Adipose tissue (tissue), 3 donors: ENCODE measurements around the gene LRRTM3. TPM values are rescaled to one million over a fixed set of nuclear protein-coding genes. Genes with fewer than 3 reads are reported as not detected.

ENCODE experiments used
- H3K27ac ChIP-seq: one replicate; pipeline ENCODE4 v1.5.1; 2013; ENCODE audit warnings: low read depth, low read length
- WGBS, 3 donors: extraction: QIAGEN DNeasy Blood & Tissue Kit; methylation state at CpG; one replicate each; pipeline ENCODE4 v1.1.7; 2013; 5-methylcytosine and 5-hydroxymethylcytosine counted together
- polyA plus RNA-seq, 3 donors: library from polyadenylated mRNA; stranded (reverse); fragments of 200-250 nt; gene quantifications; one replicate each; pipeline ENCODE4 v1.2.3, GENCODE V29; 2013
- donor health status: healthy with polysubstance abuse.
- donor health status: Bipolar disorder and iron deficiency.
- donor health status: healthy.

The LRRTM3 gene
- polyA plus RNA-seq, 3 donors: 0.38 TPM; not detected in 2

GRCh38 chr10:67086327-67087134 is 160.7 kb downstream of the LRRTM3 start:
- H3K27ac ChIP-seq: no peak overlapping the region
- WGBS, 3 donors: 39 to 49% (median 45%) methylated on average over 2 of the region's 2 CpGs

- no peak overlapping the region for H3K27ac ChIP-seq
Observed at GRCh38 chr10:67087135-67087425, 161.2 kb downstream of the LRRTM3 start.

- H3K27ac ChIP-seq: no peak overlapping the region
- WGBS, 3 donors: 58 to 72% (median 71%) methylated on average over 1 of the region's 1 CpG
Observed at GRCh38 chr10:67088036-67088435, 162.2 kb downstream of the LRRTM3 start.

GRCh38 chr10:67095531-67095930 is 169.7 kb downstream of the LRRTM3 start:
- no peak overlapping the region for H3K27ac ChIP-seq
- WGBS, 3 donors: 38 to 58% (median 49%) methylated on average over 2 of the region's 2 CpGs

GRCh38 chr10:67098461-67098860 is 172.6 kb downstream of the LRRTM3 start:
- WGBS, 3 donors: 59 to 72% (median 60%) methylated on average over 2 of the region's 2 CpGs
- H3K27ac ChIP-seq: no peak overlapping the region

- WGBS, 3 donors: 59 to 83% (median 65%) methylated on average over 3 of the region's 3 CpGs
Observed at GRCh38 chr10:67100951-67101350, 175.1 kb downstream of the LRRTM3 start.

GRCh38 chr10:67107670-67108069 is 181.8 kb downstream of the LRRTM3 start:
- no peak overlapping the region for H3K27ac ChIP-seq
- 76 to 84% (median 78%) methylated on average over 3 of the region's 3 CpGs for WGBS, 3 donors

More at GRCh38 chr10:67100951-67101350, 175.1 kb downstream of the LRRTM3 start:
- no peak overlapping the region for H3K27ac ChIP-seq

- no peak overlapping the region for H3K27ac ChIP-seq
Observed at GRCh38 chr10:67110286-67110685, 184.4 kb downstream of the LRRTM3 start.

GRCh38 chr10:67112765-67113164 is 186.9 kb downstream of the LRRTM3 start:
- 89 to 95% (median 93%) methylated on average over 1 of the region's 1 CpG for WGBS, 3 donors
- H3K27ac ChIP-seq: no peak overlapping the region

- H3K27ac ChIP-seq: no peak overlapping the region
- 36 to 88% (median 75%) methylated on average over 2 of the region's 2 CpGs for WGBS, 3 donors
Observed at GRCh38 chr10:67114945-67115344, 189.1 kb downstream of the LRRTM3 start.

GRCh38 chr10:67115972-67116371 is 190.1 kb downstream of the LRRTM3 start:
- WGBS, 3 donors: 23 to 59% (median 24%) methylated on average over 1 of the region's 1 CpG

GRCh38 chr10:67119651-67120050 is 193.8 kb downstream of the LRRTM3 start:
- H3K27ac ChIP-seq: no peak overlapping the region
- 28 to 36% (median 34%) methylated on average over 1 of the region's 1 CpG for WGBS, 3 donors

More at GRCh38 chr10:67115972-67116371, 190.1 kb downstream of the LRRTM3 start:
- no peak overlapping the region for H3K27ac ChIP-seq

- no peak overlapping the region for H3K27ac ChIP-seq
- 63 to 82% (median 76%) methylated on average over 2 of the region's 2 CpGs for WGBS, 3 donors
Observed at GRCh38 chr10:67127441-67127840, 201.6 kb downstream of the LRRTM3 start.

GRCh38 chr10:67140641-67141040 is 214.8 kb downstream of the LRRTM3 start:
- no peak overlapping the region for H3K27ac ChIP-seq
- 39 to 58% (median 54%) methylated on average over 2 of the region's 2 CpGs for WGBS, 3 donors

GRCh38 chr10:67141300-67141699 is 215.5 kb downstream of the LRRTM3 start:
- WGBS, 3 donors: 76 to 92% (median 76%) methylated on average over 6 of the region's 6 CpGs
- H3K27ac ChIP-seq: no peak overlapping the region

GRCh38 chr10:67144530-67144929 is 218.7 kb downstream of the LRRTM3 start:
- WGBS, 3 donors: 47 to 94% (median 94%) methylated on average over 1 of the region's 1 CpG
- no peak overlapping the region for H3K27ac ChIP-seq
